Common myeloid progenitor, CD34-positive (primary cell): ENCODE measurements around the gene HIF1A.

Experiments used
- CTCF ChIA-PET: fragments of 350-600 bp; sonication (Branson Sonifier 250); formaldehyde crosslinking; loops from one replicate; lab custom pipeline; 2021; ENCODE audit warnings: antibody characterized with exemption; lab: Charles Lee
- POLR2A ChIA-PET: fragments of 350-600 bp; sonication (Branson Sonifier 250); formaldehyde crosslinking; loops from one replicate; lab custom pipeline; 2021; ENCODE audit warnings: antibody characterized with exemption; lab: Charles Lee
- DNase-seq, 3 donors: peaks; one replicate each; pipeline versions ENCODE4 v3.0.0 to v3.0.0-alpha.2; 2013
- H3K27ac ChIP-seq, 2 experiments: 1 replicate in 1 of 2; 2 replicates in 1 of 2; pipeline ENCODE4 v1.7.0; 2013; ENCODE audit warnings: inconsistent platforms in 2 of 2, low read length in 2 of 2, mild to moderate bottlenecking in 2 of 2, low read depth in 1 of 2, moderate library complexity in 1 of 2; ENCODE audit not compliant: severe bottlenecking in 2 of 2, insufficient read depth in 1 of 2, poor library complexity in 1 of 2
- H3K27me3 ChIP-seq, 5 experiments: replicated peaks in 2 of 5; 1 replicate in 3 of 5; 2 replicates in 2 of 5; pipeline versions ENCODE4 v1.6.1 to v1.7.0; 2013; ENCODE audit warnings: low read length in 4 of 5, mild to moderate bottlenecking in 2 of 5, moderate library complexity in 2 of 5, inconsistent platforms in 1 of 5; ENCODE audit not compliant: insufficient read depth in 5 of 5, control insufficient read depth in 4 of 5
- H3K36me3 ChIP-seq, 4 experiments: 1 replicate in 2 of 4; 2 replicates in 2 of 4; pipeline versions ENCODE4 v1.6.1 to v1.7.0; 2013; ENCODE audit warnings: low read length in 3 of 4, control low read depth in 1 of 4, mild to moderate bottlenecking in 1 of 4; ENCODE audit not compliant: control insufficient read depth in 4 of 4, insufficient read depth in 4 of 4
- H3K4me1 ChIP-seq, 4 experiments: 1 replicate in 3 of 4; 2 replicates in 1 of 4; pipeline versions ENCODE4 v1.6.1 to v1.7.1; 2013; ENCODE audit warnings: low read length in 3 of 4, mild to moderate bottlenecking in 3 of 4, control low read depth in 1 of 4, inconsistent platforms in 1 of 4, moderate library complexity in 1 of 4; ENCODE audit not compliant: control insufficient read depth in 4 of 4, insufficient read depth in 4 of 4; ENCODE audit errors: control extremely low read depth in 1 of 4
- H3K4me3 ChIP-seq, 7 experiments: 1 replicate in 4 of 7; 2 replicates in 3 of 7; pipeline versions ENCODE4 v1.5.1 to v1.7.0; 2013; ENCODE audit warnings: mild to moderate bottlenecking in 7 of 7, low read length in 6 of 7, moderate library complexity in 6 of 7, inconsistent platforms in 2 of 7, low read depth in 2 of 7, control low read depth in 1 of 7; ENCODE audit not compliant: insufficient read depth in 4 of 7, control insufficient read depth in 1 of 7; ENCODE audit errors: extremely low read depth in 1 of 7
- H3K9me3 ChIP-seq, 5 experiments: 1 replicate in 4 of 5; 2 replicates in 1 of 5; pipeline versions ENCODE4 v1.6.1 to v1.7.1; 2013; ENCODE audit warnings: low read length in 4 of 5, mild to moderate bottlenecking in 2 of 5, inconsistent platforms in 1 of 5, low read depth in 1 of 5, moderate library complexity in 1 of 5; ENCODE audit not compliant: control insufficient read depth in 4 of 5, insufficient read depth in 2 of 5; ENCODE audit errors: control extremely low read depth in 1 of 5
- WGBS: methylation state at CpG from one replicate; pipeline ENCODE4 v1.1.5; 2013; ENCODE audit not compliant: insufficient coverage; 5-methylcytosine and 5-hydroxymethylcytosine counted together

Gene HIF1A

GRCh38 chr14:61698206-61698980 lies 3.1 kb downstream of the HIF1A start:
- ChIA-PET POLR2A (interaction anchor here (0.6 to 2.3 kb wide), 4 partner anchors 17 to 67 kb away, joined by 5 to 6 read pairs (median 6); no protein-coding TSS in a partner anchor), CTCF (interaction anchor here (1.1 to 2.4 kb wide), 9 partner anchors 8 to 222 kb away, joined by 3 to 11 read pairs (median 5); no protein-coding TSS in a partner anchor)
- peak overlapping the region in 1 of 2 experiments; percentile 90 for H3K27ac ChIP-seq
- H3K4me1 ChIP-seq = peaks cover 16 to 44% (median 36%) of the 10 kb centered on the region in 4 experiments
- no peaks in the 10 kb centered on the region for H3K27me3 ChIP-seq
- peak overlapping the region in 6 of 7 experiments; percentile 47 to 99 (median 98) for H3K4me3 ChIP-seq
- WGBS = 67% methylated on average over 1 of the region's 2 CpGs
- DNase-seq = peak in 2 of 3 donors; percentile 34 to 47
- H3K9me3 ChIP-seq = no peaks in the 10 kb centered on the region
- H3K36me3 ChIP-seq = peaks cover 0 to 5% (median under 1%) of the 10 kb centered on the region in 4 experiments

- CTCF ChIA-PET = interaction anchor here (1.0 to 2.4 kb wide), 5 partner anchors 13 to 30 kb away, joined by 4 to 11 read pairs (median 4); no protein-coding TSS in a partner anchor
- H3K9me3 ChIP-seq = no peaks in the 10 kb centered on the region
- POLR2A ChIA-PET = interaction anchor here (0.6 to 2.3 kb wide), 4 partner anchors 17 to 68 kb away, joined by 5 to 6 read pairs (median 6); no protein-coding TSS in a partner anchor
- WGBS = 95% methylated on average over 3 of the region's 6 CpGs
- H3K27me3 ChIP-seq = no peaks in the 10 kb centered on the region
- H3K27ac ChIP-seq = no peak overlapping the region
- H3K4me1 ChIP-seq = peaks cover 16 to 43% (median 36%) of the 10 kb centered on the region in 4 experiments
- H3K4me3 ChIP-seq = peak overlapping the region in 6 of 7 experiments; percentile 45 to 99 (median 98)
- DNase-seq = no peak
- H3K36me3 ChIP-seq = peaks cover 0 to 5% (median under 1%) of the 10 kb centered on the region in 4 experiments
Measured at GRCh38 chr14:61699027-61699426, 3.7 kb downstream of the HIF1A start.

DNA sequence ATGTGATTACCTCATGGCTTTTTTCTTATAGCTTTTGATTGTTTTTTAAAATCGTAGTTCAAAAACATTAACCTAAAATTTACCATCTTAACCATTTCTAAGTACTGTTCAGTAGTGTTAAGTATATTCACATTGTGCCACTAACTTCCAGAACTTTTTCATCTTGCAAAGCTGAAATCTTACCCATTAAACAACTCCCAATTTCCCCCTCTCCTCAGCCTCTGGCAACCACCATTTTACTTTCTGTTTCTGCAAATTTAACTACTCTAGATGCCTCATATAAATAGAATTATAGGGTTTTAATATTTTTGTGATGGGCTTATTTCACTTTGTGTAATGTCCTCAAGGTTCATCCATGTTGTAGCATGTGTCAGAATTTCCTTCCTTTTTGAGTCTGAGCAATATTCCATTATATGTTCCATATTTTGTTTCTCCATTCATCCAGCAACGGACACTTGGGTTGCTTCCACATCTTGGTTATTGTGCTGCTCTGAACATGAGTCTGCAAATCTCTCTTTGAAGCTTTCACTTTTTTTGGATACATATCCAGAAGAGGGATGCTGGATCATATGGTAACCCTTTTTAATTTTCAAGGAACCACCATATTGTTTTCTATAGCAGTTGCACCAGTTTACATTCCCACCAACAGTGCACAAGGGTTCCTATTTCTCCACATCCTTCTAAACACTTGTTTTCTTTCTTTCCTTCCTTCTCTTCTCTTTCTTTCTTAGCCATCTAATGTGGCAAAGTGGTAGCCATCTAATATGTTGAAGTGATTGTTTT lies 5.0 kb downstream of the HIF1A start:
- 29% methylated on average over 1 of the region's 2 CpGs for WGBS
- H3K27ac ChIP-seq = no peak overlapping the region
- H3K4me3 ChIP-seq = peak overlapping the region in 2 of 7 experiments; percentile 10 to 45
- peaks cover 0 to 5% (median under 1%) of the 10 kb centered on the region in 4 experiments for H3K36me3 ChIP-seq
- no peak for DNase-seq
- POLR2A ChIA-PET = no interaction called here
- H3K4me1 ChIP-seq = peaks cover 13 to 39% (median 32%) of the 10 kb centered on the region in 4 experiments
- H3K9me3 ChIP-seq = no peaks in the 10 kb centered on the region
- CTCF ChIA-PET = interaction anchor here (0.9 to 2.4 kb wide), 6 partner anchors 10 to 229 kb away, joined by 3 to 11 read pairs (median 4); no protein-coding TSS in a partner anchor
- H3K27me3 ChIP-seq = no peaks in the 10 kb centered on the region

DNA sequence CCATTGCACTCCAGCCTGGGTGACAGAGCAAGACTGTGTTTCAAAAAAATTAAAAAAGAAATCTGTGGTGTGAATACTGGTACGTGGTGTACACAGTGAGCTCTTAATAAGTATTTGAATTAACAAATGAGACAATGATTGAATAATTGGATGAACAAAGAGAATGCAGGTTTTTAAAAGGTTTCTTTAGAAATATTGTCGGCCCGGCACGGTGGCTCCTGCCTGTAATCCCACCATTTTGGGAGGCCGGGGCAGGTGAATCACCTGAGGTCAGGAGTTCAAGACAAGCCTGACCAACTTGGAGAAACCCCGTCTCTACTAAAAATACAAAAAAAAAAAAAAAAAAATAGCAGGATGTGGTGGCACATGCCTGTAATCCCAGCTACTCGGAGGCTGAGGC lies 6.6 kb downstream of the HIF1A start:
- CTCF ChIA-PET = interaction anchor here (1.5 to 1.6 kb wide), 2 partner anchors 18 to 225 kb away, joined by 3 to 5 read pairs; no protein-coding TSS in a partner anchor
- H3K4me1 ChIP-seq = peaks cover 13 to 39% (median 34%) of the 10 kb centered on the region in 4 experiments
- H3K4me3 ChIP-seq = no peak overlapping the region
- no peaks in the 10 kb centered on the region for H3K9me3 ChIP-seq
- POLR2A ChIA-PET = no interaction called here
- no peak overlapping the region for H3K27ac ChIP-seq
- no peak for DNase-seq
- 95% methylated on average over 4 of the region's 7 CpGs for WGBS
- peaks cover 0 to 7% (median under 1%) of the 10 kb centered on the region in 4 experiments for H3K36me3 ChIP-seq
- no peaks in the 10 kb centered on the region for H3K27me3 ChIP-seq

- no peak overlapping the region for H3K27ac ChIP-seq
- H3K4me1 ChIP-seq = peaks cover 5 to 26% (median 22%) of the 10 kb centered on the region in 4 experiments
- POLR2A ChIA-PET = no interaction called here
- no peaks in the 10 kb centered on the region for H3K9me3 ChIP-seq
- peaks cover 0 to 7% (median under 1%) of the 10 kb centered on the region in 4 experiments for H3K36me3 ChIP-seq
- H3K27me3 ChIP-seq = no peaks in the 10 kb centered on the region
- peak overlapping the region in 1 of 7 experiments; percentile 2 for H3K4me3 ChIP-seq
- CTCF ChIA-PET = interaction anchor here (0.6 to 3.1 kb wide), 4 partner anchors 8 to 218 kb away, joined by 3 to 17 read pairs (median 4); partner anchors contain the start of gene HIF1A
- DNase-seq = no peak
- WGBS = no CpG with 5 or more reads among the region's 3 CpGs
Measured at GRCh38 chr14:61703342-61704129, 8.2 kb downstream of the HIF1A start.

DNA sequence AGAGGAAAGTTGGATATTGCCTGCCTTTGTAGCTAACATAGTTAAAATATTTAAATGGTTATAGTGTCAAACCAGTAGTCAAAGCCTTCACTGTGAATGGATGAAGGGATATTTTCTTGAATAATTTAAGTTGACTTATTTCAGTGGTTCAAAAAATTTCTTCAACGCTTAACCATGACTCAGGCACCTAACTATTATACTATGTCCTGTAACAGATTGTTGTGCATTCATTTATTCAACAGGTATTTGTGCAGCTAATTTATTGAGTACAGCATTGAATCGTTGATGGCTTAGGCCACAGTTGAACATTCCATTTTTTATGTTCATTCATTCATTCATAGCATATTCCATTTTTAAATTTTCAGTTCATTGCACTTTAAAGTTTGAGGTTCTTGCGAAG lies 9.2 kb downstream of the HIF1A start:
- WGBS = 80% methylated on average over 1 of the region's 3 CpGs
- Histone ChIP-seq H3K36me3 (peaks cover 0 to 7% (median under 1%) of the 10 kb centered on the region in 4 experiments), H3K9me3 (no peaks in the 10 kb centered on the region), H3K27me3 (no peaks in the 10 kb centered on the region), H3K4me1 (peaks cover 0 to 15% (median 13%) of the 10 kb centered on the region in 4 experiments), H3K27ac (no peak overlapping the region), H3K4me3 (no peak overlapping the region)
- ChIA-PET CTCF (interaction anchor here (0.9 to 3.1 kb wide), 3 partner anchors 9 to 16 kb away, joined by 4 to 17 read pairs (median 4); partner anchors contain the start of gene HIF1A), POLR2A (no interaction called here)
- no peak for DNase-seq
